H54 (cell line): ENCODE results near the gene E2F7.
A peak's percentile ranks its signal among the peaks of the same experiment; 100 is the strongest.
"Not testable (repeated sequence)": the region's sequence is repeated elsewhere in the genome, so short reads cannot be mapped to it uniquely, and the experiment has no call there.

ENCODE experiments used
- DNase-seq: peaks from one replicate; pipeline ENCODE4 v3.0.0; 2011; ENCODE audit warnings: low spot score, mixed read lengths; ENCODE audit not compliant: insufficient read length
- FAIRE-seq: peaks from 3 replicates; lab custom pipeline; 2011; peaks lifted over from hg19 to GRCh38; lab: Jason Lieb, UNC
- POLR2A ChIP-seq: IDR thresholded peaks from 2 replicates; pipeline ENCODE4 v1.6.1; 2011; ENCODE audit warnings: low read depth, mild to moderate bottlenecking, low read length

E2F7 gene, protein sequence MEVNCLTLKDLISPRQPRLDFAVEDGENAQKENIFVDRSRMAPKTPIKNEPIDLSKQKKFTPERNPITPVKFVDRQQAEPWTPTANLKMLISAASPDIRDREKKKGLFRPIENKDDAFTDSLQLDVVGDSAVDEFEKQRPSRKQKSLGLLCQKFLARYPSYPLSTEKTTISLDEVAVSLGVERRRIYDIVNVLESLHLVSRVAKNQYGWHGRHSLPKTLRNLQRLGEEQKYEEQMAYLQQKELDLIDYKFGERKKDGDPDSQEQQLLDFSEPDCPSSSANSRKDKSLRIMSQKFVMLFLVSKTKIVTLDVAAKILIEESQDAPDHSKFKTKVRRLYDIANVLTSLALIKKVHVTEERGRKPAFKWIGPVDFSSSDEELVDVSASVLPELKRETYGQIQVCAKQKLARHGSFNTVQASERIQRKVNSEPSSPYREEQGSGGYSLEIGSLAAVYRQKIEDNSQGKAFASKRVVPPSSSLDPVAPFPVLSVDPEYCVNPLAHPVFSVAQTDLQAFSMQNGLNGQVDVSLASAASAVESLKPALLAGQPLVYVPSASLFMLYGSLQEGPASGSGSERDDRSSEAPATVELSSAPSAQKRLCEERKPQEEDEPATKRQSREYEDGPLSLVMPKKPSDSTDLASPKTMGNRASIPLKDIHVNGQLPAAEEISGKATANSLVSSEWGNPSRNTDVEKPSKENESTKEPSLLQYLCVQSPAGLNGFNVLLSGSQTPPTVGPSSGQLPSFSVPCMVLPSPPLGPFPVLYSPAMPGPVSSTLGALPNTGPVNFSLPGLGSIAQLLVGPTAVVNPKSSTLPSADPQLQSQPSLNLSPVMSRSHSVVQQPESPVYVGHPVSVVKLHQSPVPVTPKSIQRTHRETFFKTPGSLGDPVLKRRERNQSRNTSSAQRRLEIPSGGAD

DNA sequence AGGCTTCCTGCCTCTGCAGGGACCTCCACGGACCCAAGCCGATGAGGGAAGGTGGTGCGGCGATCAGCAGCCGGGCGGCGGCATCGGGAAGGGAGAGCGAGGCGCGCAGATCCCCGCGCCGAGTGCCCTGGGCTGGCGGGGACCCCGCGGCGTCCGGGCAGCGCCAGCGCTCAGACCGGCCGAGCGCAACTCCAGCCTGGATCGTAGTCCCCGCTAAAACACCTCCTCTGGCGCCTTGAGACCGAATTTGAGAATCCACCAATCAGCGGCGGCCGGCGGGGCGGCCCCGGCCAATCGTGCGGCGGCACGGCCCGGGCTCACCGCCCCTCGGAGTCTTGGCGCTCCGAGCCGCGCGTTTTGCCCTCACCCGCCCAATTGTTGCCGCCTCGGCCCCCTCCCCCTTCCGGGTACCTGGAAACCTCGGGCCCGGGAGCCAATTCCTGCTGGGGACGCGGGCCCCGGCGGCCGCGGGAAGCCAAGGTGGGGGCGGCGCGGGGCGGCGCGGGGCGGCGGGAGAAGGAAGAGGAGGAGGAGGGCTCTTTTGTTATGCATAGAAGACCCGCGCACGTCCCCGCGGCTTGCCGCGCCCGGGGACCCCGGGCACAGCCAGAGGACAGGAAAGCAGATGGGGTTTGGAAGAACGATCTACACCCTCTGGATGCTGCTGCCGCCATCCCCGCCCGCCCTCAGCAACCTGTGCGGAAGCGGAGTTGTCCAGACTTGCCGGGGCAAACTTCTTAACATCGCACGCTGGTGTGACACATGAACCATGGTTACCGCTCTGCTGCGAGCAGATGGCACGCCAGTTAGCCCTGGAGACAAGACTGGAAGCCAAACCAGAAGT lies at the start of gene E2F7:
E2F7 (minus strand) TSS at position 209 of the 844 bp plus-strand sequence. CDS start 934 bp downstream, outside the sequence.
- peak; percentile 93 for TF ChIP-seq POLR2A
- DNase-seq = peak; percentile 87
- peak; percentile 66 for FAIRE-seq

DNA sequence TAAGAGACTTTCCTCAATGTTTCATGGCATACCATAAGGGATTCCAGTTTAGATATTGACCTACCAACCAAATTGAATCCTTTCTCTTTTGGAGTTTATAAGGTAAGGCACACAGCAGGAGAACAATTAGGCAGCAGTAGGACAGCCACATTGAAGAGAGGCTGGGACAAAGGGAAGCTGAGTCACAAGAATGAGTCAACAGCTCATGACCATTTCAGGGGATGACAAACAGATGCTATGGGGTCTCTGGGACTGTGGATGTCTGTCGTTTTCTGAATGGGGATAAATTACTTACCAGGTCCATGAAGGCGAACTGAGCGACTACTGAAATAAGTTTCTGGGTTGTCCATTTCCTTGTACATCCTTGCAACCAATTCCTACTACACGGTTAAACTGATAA lies 48.6 kb upstream of the E2F7 start:
- FAIRE-seq (no peak), DNase-seq (no peak)
- no peak for TF ChIP-seq POLR2A

DNA sequence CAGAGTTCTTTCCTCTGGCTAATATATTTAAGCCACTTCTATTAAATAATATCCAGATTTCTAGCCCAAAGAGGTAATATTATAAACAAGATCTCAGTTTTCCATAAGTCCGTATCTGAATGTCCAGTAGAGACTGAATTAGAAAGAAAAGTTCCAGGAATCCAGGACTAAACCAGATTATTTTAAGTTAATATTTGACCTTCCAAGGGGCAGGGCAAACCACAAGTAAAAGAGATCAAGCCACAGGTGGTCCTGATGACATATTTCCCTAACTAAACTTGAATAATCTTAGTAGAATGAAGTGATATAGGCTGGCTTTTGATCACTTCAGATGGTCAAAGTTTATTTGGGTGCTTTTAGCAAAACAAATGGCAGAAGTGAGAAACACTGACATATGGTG lies 43.3 kb upstream of the E2F7 start:
- DNase-seq (no peak), FAIRE-seq (no peak)
- no peak for TF ChIP-seq POLR2A

DNA sequence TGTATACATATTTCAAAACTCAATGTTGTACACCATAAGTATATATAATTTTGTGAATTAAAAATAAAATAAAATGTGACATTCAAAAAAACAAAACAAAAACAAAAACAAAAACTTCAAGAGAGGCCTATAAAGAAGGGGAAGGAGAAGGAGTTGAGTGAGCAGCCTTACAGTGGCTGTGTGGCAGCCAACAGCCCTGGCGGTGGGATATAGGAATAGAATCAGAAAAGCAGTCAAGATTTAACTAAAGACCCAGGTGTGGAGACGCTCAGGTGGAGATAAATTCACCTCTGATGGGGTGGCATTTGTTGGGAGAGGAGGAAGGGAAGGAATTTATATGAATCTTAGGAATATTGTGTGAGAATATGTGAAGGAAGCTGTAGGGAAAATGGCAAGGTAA lies 41.8 kb upstream of the E2F7 start:
- no peak for TF ChIP-seq POLR2A
- DNase-seq = no peak
- no peak for FAIRE-seq

DNA sequence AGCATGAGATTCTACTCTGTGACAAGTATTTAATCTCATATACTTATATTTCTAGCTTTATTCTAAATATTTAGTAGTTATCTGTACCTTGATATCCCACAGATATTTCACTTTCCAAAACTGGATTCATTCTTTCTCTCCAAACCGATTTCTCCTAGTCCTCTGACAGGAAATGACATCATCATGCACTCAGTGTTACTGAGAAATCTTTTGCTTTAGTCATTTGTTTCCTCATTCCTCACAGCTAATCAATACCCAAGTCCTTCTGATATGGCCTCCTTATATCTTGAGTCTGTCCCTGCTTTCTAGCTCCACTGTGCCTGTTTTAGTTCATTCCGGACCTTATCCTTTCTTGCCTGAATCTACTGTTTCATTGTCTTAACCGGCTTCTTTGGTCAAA lies 39.4 kb upstream of the E2F7 start:
- DNase-seq = no peak
- TF ChIP-seq POLR2A = no peak
- peak; percentile 82 for FAIRE-seq

DNA sequence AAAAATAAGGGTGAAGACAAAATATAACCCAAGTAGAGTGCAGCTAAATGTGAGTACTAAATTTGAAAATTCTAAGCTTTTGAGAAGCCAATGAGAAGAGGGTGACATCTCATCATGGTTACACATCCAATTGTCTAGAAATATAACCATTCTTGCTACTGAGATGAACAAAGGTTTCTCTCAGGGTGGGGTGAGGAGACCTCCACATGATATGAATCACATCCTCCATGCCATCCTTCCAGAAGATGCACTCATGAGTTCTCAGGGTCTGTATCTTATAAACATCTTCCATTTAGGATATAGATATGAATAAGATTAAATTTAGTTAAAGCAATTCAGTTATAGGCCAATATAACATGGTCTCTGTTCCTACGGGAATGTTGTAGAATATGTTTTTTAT lies 38.9 kb upstream of the E2F7 start:
- TF ChIP-seq POLR2A = no peak
- DNase-seq = no peak
- no peak for FAIRE-seq

DNA sequence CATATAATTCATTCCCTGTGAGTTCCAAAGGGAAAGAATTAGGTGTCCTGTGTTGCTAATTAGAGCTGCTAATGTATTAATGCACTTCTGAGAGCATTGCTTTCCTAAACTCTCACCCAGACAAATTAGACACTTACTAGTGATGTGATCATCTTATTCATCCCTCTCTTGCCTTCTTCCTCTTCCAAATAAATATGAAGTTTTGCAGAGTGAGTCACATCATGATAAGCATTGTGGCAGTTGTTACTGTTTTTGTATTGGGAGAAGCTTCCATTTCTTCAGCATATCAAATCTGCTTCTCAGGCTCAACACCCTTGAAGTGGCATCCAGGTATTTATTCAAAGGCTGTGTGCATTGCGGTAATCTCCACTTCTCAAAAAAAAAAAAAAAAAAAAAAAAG lies 37.3 kb upstream of the E2F7 start:
- DNase-seq (no peak), FAIRE-seq (peak; percentile 99)
- TF ChIP-seq POLR2A = no peak

DNA sequence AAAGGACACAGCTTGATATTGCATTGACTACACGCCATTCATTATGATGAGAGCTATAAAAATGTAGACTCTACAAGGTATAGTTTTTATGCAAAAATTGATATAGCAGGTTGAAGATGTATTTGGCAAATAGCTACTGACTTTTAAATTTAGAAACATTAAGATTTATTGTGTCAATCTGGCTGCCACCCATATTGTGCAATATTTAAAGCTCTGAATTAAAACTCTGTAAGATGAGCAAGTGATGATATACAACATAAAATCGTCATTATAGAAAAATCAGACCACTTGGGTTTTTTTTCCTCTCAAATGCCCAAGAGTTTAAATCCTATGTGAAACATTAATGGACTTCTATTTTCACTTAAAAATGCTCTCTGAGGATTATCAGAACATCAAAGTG lies 36.8 kb upstream of the E2F7 start:
- FAIRE-seq (no peak), DNase-seq (no peak)

DNA sequence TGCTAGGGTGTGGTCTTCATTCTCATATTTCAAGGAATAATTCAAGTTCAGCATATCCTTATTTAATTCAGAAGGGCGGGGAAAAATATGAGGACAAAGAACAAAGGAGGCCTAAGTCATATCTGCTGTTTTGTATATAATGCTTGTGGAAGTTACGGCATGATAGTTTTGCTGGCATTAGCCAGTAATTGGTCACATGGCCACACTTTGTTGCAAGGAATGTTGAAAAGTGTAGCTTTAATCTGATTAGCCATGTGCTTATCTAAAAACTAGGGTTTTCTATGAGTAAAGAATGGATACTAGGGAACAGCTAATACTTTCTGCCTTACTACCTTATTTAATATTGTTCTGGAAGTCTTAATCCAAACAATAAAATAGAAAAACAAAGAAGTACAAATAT lies 34.4 kb upstream of the E2F7 start:
- TF ChIP-seq POLR2A = no peak
- DNase-seq (no peak), FAIRE-seq (no peak)

More for the DNA sequence above, 36.8 kb upstream of the E2F7 start:
- no peak for TF ChIP-seq POLR2A

DNA sequence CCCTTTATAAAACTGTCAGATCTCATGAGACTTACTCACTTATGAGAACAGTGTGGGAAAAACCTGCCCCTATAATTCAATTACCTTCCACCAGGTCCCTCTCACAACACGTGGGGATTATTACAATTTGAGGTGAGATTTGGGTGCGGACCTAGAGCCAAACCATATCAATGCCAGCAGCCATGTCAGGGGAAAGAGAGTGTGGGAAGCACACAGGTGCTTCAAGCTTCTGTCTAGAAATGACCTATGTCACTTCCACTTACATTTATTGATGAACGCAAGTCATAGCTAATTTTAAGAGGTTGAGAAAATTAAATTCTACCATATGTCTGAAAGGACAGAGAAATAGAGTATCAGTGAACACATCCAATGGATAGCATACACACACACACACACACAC lies 32.5 kb upstream of the E2F7 start:
- no peak for TF ChIP-seq POLR2A
- no peak for DNase-seq
- no peak for FAIRE-seq

DNA sequence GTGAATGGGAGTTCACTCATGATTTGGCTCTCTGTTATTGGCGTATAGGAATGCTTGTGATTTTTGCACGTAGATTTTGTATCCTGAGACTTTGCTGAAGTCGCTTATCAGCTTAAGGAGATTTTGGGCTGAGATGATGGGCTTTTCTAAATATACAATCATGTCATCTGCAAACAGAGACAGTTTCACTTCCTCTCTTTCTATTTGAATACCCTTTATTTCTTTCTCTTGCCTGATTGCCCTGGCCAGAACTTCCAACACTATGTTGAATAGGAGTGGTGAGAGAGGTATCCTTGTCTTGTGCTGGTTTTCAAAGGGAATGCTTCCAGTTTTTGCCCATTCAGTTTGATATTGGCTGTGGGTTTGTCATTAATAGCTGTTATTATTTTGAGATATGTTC lies 26.9 kb upstream of the E2F7 start:
- DNase-seq = not testable (repeated sequence)

DNA sequence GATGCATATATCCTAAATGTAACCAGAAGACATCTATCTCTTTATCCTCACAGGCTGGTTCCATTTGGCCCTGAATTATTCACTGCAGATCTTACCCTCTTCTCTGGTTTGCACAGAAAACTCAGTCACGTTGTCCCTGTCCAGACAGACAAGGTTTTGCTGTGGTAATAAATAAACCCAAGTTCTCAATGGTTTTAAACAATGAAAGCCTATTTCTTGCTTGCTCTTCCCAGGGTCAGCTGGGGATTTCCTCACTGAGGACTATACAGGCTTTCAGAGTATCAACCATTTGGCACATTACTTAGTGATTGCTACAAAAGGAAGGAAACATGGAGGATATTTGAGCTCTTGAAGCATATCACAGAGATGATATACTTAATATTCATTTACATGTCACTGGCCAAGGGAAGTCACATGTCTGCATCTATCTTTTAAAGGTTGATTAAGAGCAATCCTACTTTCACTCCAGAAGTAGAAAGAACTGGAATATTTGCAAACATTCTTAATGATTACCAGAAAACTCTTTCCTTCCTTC lies 24.4 kb upstream of the E2F7 start:
- no peak for TF ChIP-seq POLR2A
- FAIRE-seq (no peak), DNase-seq (no peak)

More for the DNA sequence above, 26.9 kb upstream of the E2F7 start:
- not testable (repeated sequence) for FAIRE-seq

DNA sequence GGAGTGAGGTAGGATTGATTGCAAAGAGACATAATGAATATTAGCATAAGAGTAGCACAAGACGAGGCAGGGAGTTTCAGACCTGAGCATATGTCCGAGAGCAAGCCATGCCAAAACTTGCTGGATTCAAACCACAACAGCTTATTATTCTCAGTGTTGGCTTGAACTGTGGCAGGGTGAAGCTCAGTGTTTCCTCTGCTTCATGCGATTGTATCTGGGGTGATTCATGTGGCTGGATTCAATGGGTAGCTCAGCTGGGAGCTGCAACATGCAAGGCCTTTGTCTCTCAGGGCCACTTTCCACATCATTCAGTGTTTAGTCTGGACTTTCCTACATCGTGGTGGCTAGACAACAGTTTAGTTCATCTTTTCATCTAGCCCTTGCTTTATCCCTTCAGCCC lies 22.1 kb upstream of the E2F7 start:
- FAIRE-seq (peak; percentile 97), DNase-seq (no peak)
- no peak for TF ChIP-seq POLR2A
